CD4-positive, alpha-beta memory T cell (primary cell): ENCODE results near the gene KRT6B. TPM values are rescaled to one million over a fixed set of nuclear protein-coding genes. Genes with fewer than 3 reads are reported as not detected.
A peak's percentile ranks its signal among the peaks of the same experiment; 100 is the strongest.

ENCODE experiments used
- CTCF ChIA-PET: fragments of 350-600 bp; sonication (Branson Sonifier 250); formaldehyde crosslinking; loops from one replicate; lab custom pipeline; 2021; ENCODE audit warnings: inconsistent platforms; ENCODE audit not compliant: partially characterized antibody; lab: Charles Lee
- POLR2A ChIA-PET: fragments of 350-600 bp; sonication (Branson Sonifier 250); formaldehyde crosslinking; loops from one replicate; lab custom pipeline; 2021; ENCODE audit not compliant: partially characterized antibody; lab: Charles Lee
- DNase-seq, 5 donors: peaks; one replicate each; pipeline versions ENCODE4 v3.0.0 to v3.0.0-alpha.2; 2020 to 2022; ENCODE audit warnings: mixed read lengths in 1 of 5
- H3K27ac ChIP-seq: one replicate; pipeline ENCODE4 v1.7.0; 2013; ENCODE audit warnings: low read depth, low read length
- H3K27me3 ChIP-seq: 2 replicates; pipeline ENCODE4 v1.7.0; 2013; ENCODE audit warnings: mild to moderate bottlenecking, low read length, moderate library complexity; ENCODE audit not compliant: insufficient read depth
- H3K36me3 ChIP-seq: 2 replicates; pipeline ENCODE4 v1.7.0; 2013; ENCODE audit warnings: mild to moderate bottlenecking, low read length, moderate library complexity; ENCODE audit not compliant: insufficient read depth
- H3K4me1 ChIP-seq: 2 replicates; pipeline ENCODE4 v1.7.0; 2013; ENCODE audit warnings: mild to moderate bottlenecking, low read length, moderate library complexity; ENCODE audit not compliant: insufficient read depth
- H3K4me3 ChIP-seq, 2 donors: one replicate each; pipeline ENCODE4 v1.7.0; 2013; ENCODE audit warnings: low read length in 2 of 2, mild to moderate bottlenecking in 1 of 2
- H3K9me3 ChIP-seq, 2 donors: one replicate each; pipeline ENCODE4 v1.7.0; 2013; ENCODE audit warnings: low read length in 2 of 2, control low read depth in 1 of 2; ENCODE audit not compliant: control insufficient read depth in 1 of 2
- H3K27ac Mint-ChIP-seq, 7 donors: one replicate each; pipeline ENCODE4 v1.8.0; 2020 to 2021; ENCODE audit warnings: mixed read lengths in 7 of 7, mild to moderate bottlenecking in 6 of 7, inconsistent platforms in 3 of 7, moderate library complexity in 3 of 7
- H3K27me3 Mint-ChIP-seq, 2 donors: one replicate each; pipeline ENCODE4 v1.8.0; 2020 to 2021; ENCODE audit warnings: mixed read lengths in 2 of 2
- H3K36me3 Mint-ChIP-seq, 2 donors: one replicate each; pipeline ENCODE4 v1.8.0; 2020 to 2021; ENCODE audit warnings: mixed read lengths in 2 of 2, inconsistent platforms in 1 of 2, mild to moderate bottlenecking in 1 of 2
- H3K4me1 Mint-ChIP-seq, 4 donors: one replicate each; pipeline ENCODE4 v1.8.0; 2020 to 2021; ENCODE audit warnings: mixed read lengths in 4 of 4, mild to moderate bottlenecking in 1 of 4
- H3K4me3 Mint-ChIP-seq, 8 donors: one replicate each; pipeline ENCODE4 v1.8.0; 2020 to 2021; ENCODE audit warnings: mixed read lengths in 8 of 8, mild to moderate bottlenecking in 7 of 8, moderate library complexity in 6 of 8, inconsistent platforms in 3 of 8
- H3K9me3 Mint-ChIP-seq, 8 donors: one replicate each; pipeline ENCODE4 v1.8.0; 2020 to 2021; ENCODE audit warnings: mixed read lengths in 8 of 8, mild to moderate bottlenecking in 5 of 8, inconsistent platforms in 3 of 8, moderate library complexity in 1 of 8
- intact Hi-C: fragments of 100-400 bp; cut with micrococcal nuclease; formaldehyde crosslinking; loops from one replicate; pipeline ENCODE4 v1.15.1; 2023
- polyA plus RNA-seq, 2 donors: library from polyadenylated mRNA; unstranded; fragments of 300-500 nt; fragmentation: Illumina TruSeq; gene quantifications; one replicate each; pipeline ENCODE4 v1.2.3, GENCODE V29; 2021
- total RNA-seq, 2 experiments: library from RNA; stranded (reverse); gene quantifications; one replicate each; pipeline ENCODE4 v1.2.3, GENCODE V29; 2021

The KRT6B gene
- total and polyA plus RNA-seq, 4 experiments from 2014 or later = not detected

DNA sequence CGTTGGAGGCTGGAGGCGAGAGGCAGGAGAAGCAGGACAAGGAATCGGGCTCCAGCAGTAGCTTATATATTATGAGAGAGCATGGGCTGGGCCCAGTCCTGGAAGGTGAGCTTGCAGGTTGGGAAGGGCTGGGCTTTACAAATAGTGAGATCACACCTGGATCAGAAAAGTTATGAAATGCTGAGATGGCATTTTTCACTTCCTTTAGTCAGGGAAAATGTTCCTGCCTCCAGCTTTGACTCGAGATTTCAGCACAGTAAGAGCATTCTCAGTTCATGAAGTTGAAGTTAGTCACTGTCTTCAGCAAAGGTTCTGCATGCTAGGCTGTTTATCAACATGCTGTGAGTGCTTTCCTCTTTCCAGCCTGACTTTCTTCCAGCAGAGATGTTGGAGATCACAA is 21.8 kb upstream of the KRT6B start, which contains the start of gene KRT6C:
TSS of gene KRT6C (minus strand) at position 38 of the 400 bp plus-strand sequence. CDS start 68 bp downstream, outside the sequence.
- DNase-seq = no peak
- intact Hi-C loops = no loop called here

GRCh38 chr12:52469853-52470252 is 17.9 kb upstream of the KRT6B start:
- no peak overlapping the region for H3K27ac Mint-ChIP-seq
- no peaks in the 10 kb centered on the region for H3K36me3 Mint-ChIP-seq
- no peak overlapping the region for H3K4me3 Mint-ChIP-seq
- Histone ChIP-seq H3K4me1 (no peaks in the 10 kb centered on the region), H3K9me3 (no peaks in the 10 kb centered on the region), H3K36me3 (no peaks in the 10 kb centered on the region), H3K27me3 (no peaks in the 10 kb centered on the region), H3K27ac (no peak overlapping the region), H3K4me3 (no peak overlapping the region)
- H3K4me1 Mint-ChIP-seq = no peaks in the 10 kb centered on the region
- intact Hi-C loops = no loop called here
- POLR2A ChIA-PET = no interaction called here
- DNase-seq = no peak
- peaks cover 15 to 17% of the 10 kb centered on the region in 2 donors for H3K27me3 Mint-ChIP-seq
- H3K9me3 Mint-ChIP-seq = no peaks in the 10 kb centered on the region
- CTCF ChIA-PET = no interaction called here

More for the DNA sequence above, 21.8 kb upstream of the KRT6B start, which contains the start of gene KRT6C:
- no peak within 1 kb of the TSS for H3K27ac Mint-ChIP-seq
- Histone ChIP-seq H3K36me3 (no peaks in the 10 kb centered on the region), H3K4me3 (no peak within 1 kb of the TSS), H3K27me3 (no peaks in the 10 kb centered on the region), H3K9me3 (no peaks in the 10 kb centered on the region), H3K27ac (no peak within 1 kb of the TSS), H3K4me1 (no peaks in the 10 kb centered on the region)
- H3K27me3 Mint-ChIP-seq = peaks cover 11 to 15% of the 10 kb centered on the region in 2 donors
- POLR2A ChIA-PET = no interaction called here
- H3K36me3 Mint-ChIP-seq = no peaks in the 10 kb centered on the region
- peaks cover 0 to 4% (median 0%) of the 10 kb centered on the region in 8 donors for H3K9me3 Mint-ChIP-seq
- CTCF ChIA-PET = no interaction called here
- no peaks in the 10 kb centered on the region for H3K4me1 Mint-ChIP-seq
- no peak within 1 kb of the TSS for H3K4me3 Mint-ChIP-seq

GRCh38 chr12:52464897-52465296 is 13.0 kb upstream of the KRT6B start:
- CTCF ChIA-PET = no interaction called here
- Mint-ChIP-seq H3K36me3 (no peaks in the 10 kb centered on the region), H3K9me3 (no peaks in the 10 kb centered on the region), H3K27ac (no peak overlapping the region), H3K27me3 (peaks cover 14 to 16% of the 10 kb centered on the region in 2 donors), H3K4me3 (no peak overlapping the region), H3K4me1 (no peaks in the 10 kb centered on the region)
- intact Hi-C loops = no loop called here
- H3K27me3 ChIP-seq = no peaks in the 10 kb centered on the region
- H3K36me3 ChIP-seq = no peaks in the 10 kb centered on the region
- no peak overlapping the region for H3K4me3 ChIP-seq
- H3K27ac ChIP-seq = no peak overlapping the region
- H3K9me3 ChIP-seq = no peaks in the 10 kb centered on the region
- POLR2A ChIA-PET = no interaction called here
- no peak for DNase-seq
- H3K4me1 ChIP-seq = no peaks in the 10 kb centered on the region

GRCh38 chr12:52461693-52462092 is 9.7 kb upstream of the KRT6B start:
- Mint-ChIP-seq H3K4me1 (no peaks in the 10 kb centered on the region), H3K27me3 (peaks cover 7 to 14% of the 10 kb centered on the region in 2 donors), H3K27ac (no peak overlapping the region), H3K4me3 (no peak overlapping the region), H3K36me3 (no peaks in the 10 kb centered on the region), H3K9me3 (no peaks in the 10 kb centered on the region)
- Histone ChIP-seq H3K4me3 (no peak overlapping the region), H3K27me3 (no peaks in the 10 kb centered on the region), H3K27ac (no peak overlapping the region), H3K4me1 (no peaks in the 10 kb centered on the region), H3K9me3 (no peaks in the 10 kb centered on the region), H3K36me3 (no peaks in the 10 kb centered on the region)
- ChIA-PET CTCF (no interaction called here), POLR2A (no interaction called here)
- intact Hi-C loops = no loop called here
- no peak for DNase-seq

- H3K27ac ChIP-seq = no peak overlapping the region
- no peaks in the 10 kb centered on the region for H3K9me3 Mint-ChIP-seq
- DNase-seq = no peak
- peaks cover 0 to 8% (median 3%) of the 10 kb centered on the region in 4 donors for H3K4me1 Mint-ChIP-seq
- peaks cover 7 to 10% of the 10 kb centered on the region in 2 donors for H3K27me3 Mint-ChIP-seq
- H3K27me3 ChIP-seq = no peaks in the 10 kb centered on the region
- H3K4me3 Mint-ChIP-seq = no peak overlapping the region
- H3K4me3 ChIP-seq = no peak overlapping the region
- H3K36me3 ChIP-seq = no peaks in the 10 kb centered on the region
- ChIA-PET POLR2A (no interaction called here), CTCF (no interaction called here)
- no peaks in the 10 kb centered on the region for H3K4me1 ChIP-seq
- no peak overlapping the region for H3K27ac Mint-ChIP-seq
- intact Hi-C loops = no loop called here
- H3K9me3 ChIP-seq = no peaks in the 10 kb centered on the region
- no peaks in the 10 kb centered on the region for H3K36me3 Mint-ChIP-seq
These were observed 6.9 kb upstream of the KRT6B start for GRCh38 chr12:52458861-52459260.

- no peak overlapping the region for H3K4me3 ChIP-seq
- Mint-ChIP-seq H3K9me3 (no peaks in the 10 kb centered on the region), H3K36me3 (no peaks in the 10 kb centered on the region), H3K27me3 (peaks cover 8 to 9% of the 10 kb centered on the region in 2 donors), H3K4me1 (peaks cover 0 to 8% (median 3%) of the 10 kb centered on the region in 4 donors), H3K27ac (no peak overlapping the region), H3K4me3 (no peak overlapping the region)
- DNase-seq = no peak
- no peaks in the 10 kb centered on the region for H3K4me1 ChIP-seq
- no peak overlapping the region for H3K27ac ChIP-seq
- POLR2A ChIA-PET = no interaction called here
- CTCF ChIA-PET = no interaction called here
- no peaks in the 10 kb centered on the region for H3K36me3 ChIP-seq
- intact Hi-C loops = no loop called here
- no peaks in the 10 kb centered on the region for H3K27me3 ChIP-seq
- H3K9me3 ChIP-seq = no peaks in the 10 kb centered on the region
These were observed 3.9 kb upstream of the KRT6B start for GRCh38 chr12:52455821-52456220.

GRCh38 chr12:52454411-52455201 is 2.7 kb upstream of the KRT6B start:
- no peaks in the 10 kb centered on the region for H3K27me3 ChIP-seq
- POLR2A ChIA-PET = no interaction called here
- no peaks in the 10 kb centered on the region for H3K4me1 ChIP-seq
- intact Hi-C loops = no loop called here
- H3K27ac ChIP-seq = no peak overlapping the region
- H3K4me3 Mint-ChIP-seq = no peak overlapping the region
- H3K4me3 ChIP-seq = no peak overlapping the region
- H3K27me3 Mint-ChIP-seq = peaks cover 6 to 7% of the 10 kb centered on the region in 2 donors
- H3K36me3 Mint-ChIP-seq = no peaks in the 10 kb centered on the region
- H3K9me3 ChIP-seq = no peaks in the 10 kb centered on the region
- H3K36me3 ChIP-seq = no peaks in the 10 kb centered on the region
- peaks cover 0 to 8% (median 3%) of the 10 kb centered on the region in 4 donors for H3K4me1 Mint-ChIP-seq
- H3K27ac Mint-ChIP-seq = peak overlapping the region in 1 of 7 donors; percentile 1
- no peaks in the 10 kb centered on the region for H3K9me3 Mint-ChIP-seq
- DNase-seq = no peak
- CTCF ChIA-PET = no interaction called here
